B cell (primary cell): ENCODE results near the gene FBRS.

Experiments
- CTCF ChIP-seq: fragments of 200-600 bp; IDR thresholded peaks from one replicate; pipeline ENCODE4 v1.8.0; 2022; ENCODE audit warnings: antibody characterized with exemption, mild to moderate bottlenecking
- EZH2 ChIP-seq: IDR thresholded peaks from 2 replicates; pipeline ENCODE4 v1.6.1; 2012; ENCODE audit warnings: borderline replicate concordance, low read depth, mild to moderate bottlenecking, moderate library complexity, low read length; ENCODE audit not compliant: insufficient read depth, poor library complexity, severe bottlenecking

- TF ChIP-seq CTCF, result no peak
- no peak for TF ChIP-seq EZH2
These were observed 7.6 kb downstream of the FBRS start for GRCh38 chr16:30665830-30666190.
